ENCODE results near the gene TUSC2.
A peak's percentile ranks its signal among the peaks of the same experiment; 100 is the strongest.

The TUSC2 gene

GRCh38 chr3:50336452-50337174, 8.6 kb upstream of the TUSC2 start:
- DNase-seq (ENCODE audit: low read depth in 2 of 2), result peak in 1 of 2 donors; percentile 47

- DNase-seq (ENCODE audit: low read depth in 2 of 2), result no peak
These were observed 6.5 kb upstream of the TUSC2 start for GRCh38 chr3:50334339-50335075.

- DNase-seq (ENCODE audit: low read depth in 2 of 2), result no peak
These were observed 5.8 kb upstream of the TUSC2 start for GRCh38 chr3:50333744-50334328.

- DNase-seq (ENCODE audit: low read depth in 2 of 2), result no peak
These were observed 3.4 kb upstream of the TUSC2 start for GRCh38 chr3:50331364-50331907.

GRCh38 chr3:50330330-50330729, 2.3 kb upstream of the TUSC2 start:
- no peak for DNase-seq (ENCODE audit: low read depth in 2 of 2)

- DNase-seq (ENCODE audit: low read depth in 2 of 2), result no peak
These were observed 894 bp downstream of the TUSC2 start for GRCh38 chr3:50327129-50327528.

- DNase-seq (ENCODE audit: low read depth in 2 of 2), result no peak
These were observed 1.9 kb downstream of the TUSC2 start for GRCh38 chr3:50326182-50326541.

- no peak for DNase-seq (ENCODE audit: low read depth in 2 of 2)
These were observed 2.4 kb downstream of the TUSC2 start for GRCh38 chr3:50325497-50326181.

- no peak for DNase-seq (ENCODE audit: low read depth in 2 of 2)
These were observed 2.9 kb downstream of the TUSC2 start for GRCh38 chr3:50325113-50325480.

GRCh38 chr3:50324351-50325112, 3.5 kb downstream of the TUSC2 start:
- DNase-seq (ENCODE audit: low read depth in 2 of 2), result peak; percentile 47 to 53

GRCh38 chr3:50323614-50324199, 4.3 kb downstream of the TUSC2 start:
- DNase-seq (ENCODE audit: low read depth in 2 of 2), result no peak

GRCh38 chr3:50323092-50323600, 4.9 kb downstream of the TUSC2 start:
- no peak for DNase-seq (ENCODE audit: low read depth in 2 of 2)

GRCh38 chr3:50322386-50323091, 5.5 kb downstream of the TUSC2 start, which contains the start of gene HYAL2:
HYAL2 (minus strand) TSS chr3:50322745; CDS start chr3:50320489, 2,256 bp downstream.
- DNase-seq (ENCODE audit: low read depth in 2 of 2), result no peak

- no peak for DNase-seq (ENCODE audit: low read depth in 2 of 2)
These were observed 6.0 kb downstream of the TUSC2 start for GRCh38 chr3:50322115-50322385.

- DNase-seq (ENCODE audit: low read depth in 2 of 2), result peak; percentile 73
These were observed 6.5 kb downstream of the TUSC2 start for GRCh38 chr3:50321336-50322114.

- DNase-seq (ENCODE audit: low read depth in 2 of 2), result peak; percentile 44 to 45
These were observed 7.1 kb downstream of the TUSC2 start for GRCh38 chr3:50320853-50321335.

- DNase-seq (ENCODE audit: low read depth in 2 of 2), result no peak
These were observed 8.0 kb downstream of the TUSC2 start for GRCh38 chr3:50319894-50320625.

GRCh38 chr3:50319181-50319893, 8.7 kb downstream of the TUSC2 start:
- no peak for DNase-seq (ENCODE audit: low read depth in 2 of 2)

Data from stimulated activated CD8-positive, alpha-beta memory T cell treated with anti-CD3 and anti-CD28 coated beads, Interleukin-15, amount 100 ng/mL, for 48 hours (primary cell).